Prostate gland (tissue), 2 donors: ENCODE measurements around the gene KRTAP5-3. TPM values are rescaled to one million over a fixed set of nuclear protein-coding genes. Genes with fewer than 3 reads are reported as not detected.
A peak's percentile ranks its signal among the peaks of the same experiment; 100 is the strongest.

Experiments used
- DNase-seq: peaks from one replicate; pipeline ENCODE4 v3.0.0-alpha.2; 2019; ENCODE audit warnings: low spot score
- H3K27ac ChIP-seq, 2 donors: fragments of 200-600 bp; sonication (generic); 2 replicates each; pipeline ENCODE4 v1.5.1; 2017 to 2019
- H3K27me3 ChIP-seq: fragments of 200-600 bp; sonication (generic); replicated peaks from 2 replicates; pipeline ENCODE4 v1.5.1; 2019; ENCODE audit not compliant: insufficient read depth
- H3K36me3 ChIP-seq, 2 donors: fragments of 200-600 bp; sonication (generic); 1 replicate in 1 of 2; 2 replicates in 1 of 2; pipeline versions ENCODE4 v1.5.1 to v1.8.1; 2017 to 2019
- H3K4me1 ChIP-seq: fragments of 200-600 bp; sonication (generic); replicated peaks from 2 replicates; pipeline ENCODE4 v1.5.1; 2019
- H3K4me3 ChIP-seq, 2 donors: fragments of 200-600 bp; sonication (generic); 2 replicates each; pipeline ENCODE4 v1.5.1; 2017 to 2019
- H3K9me3 ChIP-seq: fragments of 200-600 bp; sonication (generic); 2 replicates; pipeline ENCODE4 v1.5.1; 2017
- POLR2A ChIP-seq: fragments of 450-650 bp; IDR thresholded peaks from one replicate; pipeline ENCODE4 v1.6.1; 2016; ENCODE audit warnings: antibody characterized with exemption, mild to moderate bottlenecking
- POLR2AphosphoS5 ChIP-seq: sonication (generic); formaldehyde crosslinking; IDR thresholded peaks from one replicate; pipeline ENCODE4 v1.6.1; 2017; ENCODE audit warnings: antibody characterized with exemption
- WGBS: methylation state at CpG from one replicate; pipeline ENCODE4 v1.1.5; 2018; 5-methylcytosine and 5-hydroxymethylcytosine counted together
- intact Hi-C: fragments of 100-400 bp; cut with DNase I; formaldehyde crosslinking; loops from one replicate; pipeline ENCODE4 v1.14.2; 2022
- total RNA-seq, 2 donors: library from RNA; depleted of rRNA; stranded (reverse); fragments of >200 nt; gene quantifications; one replicate each; pipeline ENCODE4 v1.1.0, GENCODE V29; 2016
- TF ChIP-seq, protein P1 (sequence below), 4 experiments: fragments of 200-600 bp in 2 of 4; fragments of 450-650 bp in 2 of 4; sonication (generic) in 2 of 4; IDR thresholded peaks; 1 replicate in 3 of 4; 2 replicates in 1 of 4; pipeline ENCODE4 v1.5.1; 2016 to 2019; ENCODE audit warnings: antibody characterized with exemption in 4 of 4, mild to moderate bottlenecking in 2 of 4, moderate library complexity in 2 of 4

KRTAP5-3 gene
- total RNA-seq, 2 donors from 2014 or later = not detected

DNA sequence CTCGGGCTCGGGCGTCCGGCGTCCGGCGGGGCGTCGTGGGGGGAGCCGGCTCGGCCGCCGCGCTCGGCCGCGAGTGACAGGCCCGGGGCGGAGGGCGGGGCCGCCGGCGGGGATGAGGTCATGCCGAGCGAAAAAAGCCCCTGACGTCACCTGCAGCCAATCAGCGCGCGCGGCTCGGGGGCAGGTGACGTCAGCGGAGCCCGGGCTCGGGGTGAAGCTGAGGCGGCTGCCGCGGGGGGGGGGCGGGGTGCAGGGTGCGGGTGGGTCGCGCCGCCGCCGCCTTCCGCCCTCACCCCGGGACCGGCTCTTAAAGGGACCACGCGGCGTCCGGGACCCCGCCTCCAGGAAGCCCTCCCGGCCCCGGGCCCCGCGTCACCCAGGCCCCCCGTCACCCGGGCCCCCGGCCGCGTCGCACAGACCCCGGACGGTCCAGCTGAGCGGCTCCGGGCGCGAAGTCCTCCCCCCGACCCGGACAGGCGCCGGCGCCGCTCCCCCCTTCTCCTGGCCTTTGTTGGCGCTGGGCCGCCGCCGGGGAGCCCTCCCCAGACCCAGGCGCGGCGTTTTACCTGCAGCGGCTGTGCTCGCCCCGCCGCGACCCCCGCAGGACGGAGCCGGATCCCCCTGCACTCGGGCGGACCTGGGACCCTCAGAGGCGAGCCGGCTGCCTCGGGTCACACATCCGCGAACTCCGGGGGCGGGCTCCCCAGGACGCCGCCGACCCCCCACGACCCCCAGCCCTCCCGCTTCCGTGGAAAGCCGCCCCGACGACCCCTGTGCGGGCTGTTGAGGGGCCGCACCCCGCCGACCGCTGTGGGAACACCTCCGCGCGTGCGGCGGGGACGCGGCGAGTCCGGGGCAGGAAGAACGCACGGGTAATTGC, 35.8 kb downstream of the KRTAP5-3 start, which contains the start of gene DUSP8:
Gene DUSP8 (minus strand): TSS at position 75 of the 880 bp plus-strand sequence. CDS start 6,445 bp downstream, outside the sequence.
- H3K36me3 ChIP-seq = no peaks in the 10 kb centered on the region
- H3K27ac ChIP-seq = peak within 1 kb of the TSS; percentile 68 to 72
- no peaks in the 10 kb centered on the region for H3K27me3 ChIP-seq
- 1% methylated on average over 99 of the region's 124 CpGs for WGBS
- peak; percentile 82 for DNase-seq
- intact Hi-C loops = no loop called here
- H3K9me3 ChIP-seq = no peaks in the 10 kb centered on the region
- H3K4me3 ChIP-seq = peak within 1 kb of the TSS; percentile 38 to 60
- TF ChIP-seq POLR2AphosphoS5 = no peak
- peak; percentile 28 for TF ChIP-seq POLR2A
- TF ChIP-seq, protein P1, sequence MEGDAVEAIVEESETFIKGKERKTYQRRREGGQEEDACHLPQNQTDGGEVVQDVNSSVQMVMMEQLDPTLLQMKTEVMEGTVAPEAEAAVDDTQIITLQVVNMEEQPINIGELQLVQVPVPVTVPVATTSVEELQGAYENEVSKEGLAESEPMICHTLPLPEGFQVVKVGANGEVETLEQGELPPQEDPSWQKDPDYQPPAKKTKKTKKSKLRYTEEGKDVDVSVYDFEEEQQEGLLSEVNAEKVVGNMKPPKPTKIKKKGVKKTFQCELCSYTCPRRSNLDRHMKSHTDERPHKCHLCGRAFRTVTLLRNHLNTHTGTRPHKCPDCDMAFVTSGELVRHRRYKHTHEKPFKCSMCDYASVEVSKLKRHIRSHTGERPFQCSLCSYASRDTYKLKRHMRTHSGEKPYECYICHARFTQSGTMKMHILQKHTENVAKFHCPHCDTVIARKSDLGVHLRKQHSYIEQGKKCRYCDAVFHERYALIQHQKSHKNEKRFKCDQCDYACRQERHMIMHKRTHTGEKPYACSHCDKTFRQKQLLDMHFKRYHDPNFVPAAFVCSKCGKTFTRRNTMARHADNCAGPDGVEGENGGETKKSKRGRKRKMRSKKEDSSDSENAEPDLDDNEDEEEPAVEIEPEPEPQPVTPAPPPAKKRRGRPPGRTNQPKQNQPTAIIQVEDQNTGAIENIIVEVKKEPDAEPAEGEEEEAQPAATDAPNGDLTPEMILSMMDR (IDR thresholded peaks at IDR 0.05) = no peak
- H3K4me1 ChIP-seq = peaks cover 9% of the 10 kb centered on the region

DNA sequence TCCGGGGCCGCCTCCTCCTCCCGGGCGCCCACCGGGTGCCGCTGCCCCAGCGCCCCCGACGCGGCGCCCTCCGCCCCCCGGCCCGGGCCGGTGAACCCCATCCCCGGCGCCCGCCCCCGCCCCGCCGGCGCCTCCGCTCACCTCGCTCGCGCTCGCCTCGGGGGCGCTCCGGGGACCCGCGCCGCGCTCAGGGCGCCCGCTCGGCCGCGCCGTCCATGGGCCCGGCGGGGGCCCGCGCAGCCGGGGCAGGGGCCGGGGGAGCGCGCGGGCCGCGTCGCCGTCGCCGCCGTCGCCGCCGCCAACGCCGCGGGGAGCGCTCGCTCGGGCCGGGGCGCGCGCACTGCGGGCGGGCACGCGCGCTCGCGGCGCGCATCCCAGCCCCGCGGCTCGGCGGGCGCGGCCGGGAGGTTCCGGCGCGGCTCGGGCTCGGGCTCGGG, 36.5 kb downstream of the KRTAP5-3 start:
- Histone ChIP-seq H3K27ac (peak overlapping the region in 1 of 2 donors; percentile 44), H3K4me1 (peaks cover 9% of the 10 kb centered on the region), H3K36me3 (no peaks in the 10 kb centered on the region), H3K27me3 (no peaks in the 10 kb centered on the region), H3K4me3 (peak overlapping the region; percentile 38 to 40), H3K9me3 (no peaks in the 10 kb centered on the region)
- under 1% methylated on average over 34 of the region's 91 CpGs for WGBS
- TF ChIP-seq POLR2AphosphoS5 = no peak
- no peak for TF ChIP-seq POLR2A
- TF ChIP-seq, protein P1 (IDR thresholded peaks at IDR 0.05) = no peak
- no peak for DNase-seq
- intact Hi-C loops = no loop called here

DNA sequence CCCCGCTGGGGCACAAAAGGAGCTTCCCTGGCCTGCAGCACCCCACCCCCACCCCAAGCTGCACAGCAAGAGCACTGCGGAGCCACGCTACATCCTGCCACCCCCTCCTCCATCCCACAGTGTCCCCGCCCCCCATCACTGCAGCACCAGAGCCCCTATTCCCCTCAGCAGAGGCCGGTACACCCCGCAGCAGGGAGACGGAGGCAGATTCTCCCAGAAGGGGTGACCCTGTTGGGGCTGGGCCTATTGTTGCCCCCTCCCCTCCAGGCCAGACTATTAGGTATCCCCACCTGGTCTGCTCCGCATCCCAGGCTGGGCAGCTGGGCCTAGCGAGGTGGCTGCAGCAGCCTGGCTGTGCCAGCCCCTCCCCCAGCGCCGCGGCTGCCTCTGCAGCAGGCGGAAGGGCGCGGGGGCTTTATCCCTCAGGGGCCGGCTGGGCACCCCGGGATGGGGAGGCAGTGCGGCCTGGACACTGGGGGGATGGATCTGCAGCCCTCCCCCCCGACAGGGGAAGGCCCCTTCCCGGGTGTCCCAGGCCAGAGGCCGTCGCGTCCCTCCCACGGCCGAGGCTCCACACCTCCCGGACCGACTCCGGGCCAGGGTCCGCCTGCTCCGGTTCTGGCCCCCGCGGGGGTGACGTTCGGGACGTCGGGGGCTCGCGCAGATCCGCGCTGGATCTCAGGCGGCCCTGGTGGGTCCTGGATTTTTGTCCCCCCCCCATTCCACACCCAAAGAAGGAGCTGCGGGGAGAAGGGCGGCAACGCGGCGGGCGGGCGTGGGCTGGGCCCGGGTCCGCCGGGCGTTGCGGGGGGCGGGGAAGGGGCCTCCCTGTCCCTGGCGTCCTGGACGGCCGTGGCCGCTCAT, 37.1 kb downstream of the KRTAP5-3 start:
- Histone ChIP-seq H3K4me1 (peaks cover 9% of the 10 kb centered on the region), H3K27ac (peak overlapping the region in 1 of 2 donors; percentile 44)
- WGBS = 14% methylated on average over 29 of the region's 58 CpGs

DNA sequence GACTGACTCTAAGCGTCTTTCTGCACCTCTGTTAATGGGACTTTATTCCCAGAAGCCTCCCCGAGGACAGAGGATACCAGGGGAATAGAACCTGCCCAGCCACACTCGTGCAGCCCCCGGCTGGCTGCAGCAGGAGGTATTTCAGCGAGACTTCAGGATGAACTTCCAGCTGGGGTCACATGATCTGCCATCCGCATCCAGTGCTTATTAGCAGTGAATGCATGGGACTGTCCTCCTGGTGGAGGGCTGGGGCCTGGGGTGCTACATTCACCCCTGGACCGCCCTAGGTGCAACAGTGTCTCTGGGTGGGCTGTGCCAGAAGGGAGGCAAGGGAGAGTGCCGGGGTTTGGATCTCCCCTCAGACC, 37.8 kb downstream of the KRTAP5-3 start:
- H3K27me3 ChIP-seq = no peaks in the 10 kb centered on the region
- no peaks in the 10 kb centered on the region for H3K9me3 ChIP-seq
- H3K4me1 ChIP-seq = peaks cover 9% of the 10 kb centered on the region
- H3K27ac ChIP-seq = no peak overlapping the region
- WGBS = 91% methylated on average over 8 of the region's 8 CpGs
- H3K4me3 ChIP-seq = no peak overlapping the region
- intact Hi-C loops = no loop called here
- no peak for TF ChIP-seq POLR2AphosphoS5
- H3K36me3 ChIP-seq = no peaks in the 10 kb centered on the region
- DNase-seq = no peak

More for the DNA sequence above, 37.1 kb downstream of the KRTAP5-3 start:
- Histone ChIP-seq H3K4me3 (peak overlapping the region; percentile 22 to 40), H3K27me3 (no peaks in the 10 kb centered on the region), H3K9me3 (no peaks in the 10 kb centered on the region), H3K36me3 (no peaks in the 10 kb centered on the region)
- DNase-seq = no peak
- intact Hi-C loops = no loop called here
- TF ChIP-seq POLR2AphosphoS5 (no peak), POLR2A (no peak)
- TF ChIP-seq, protein P1 (IDR thresholded peaks at IDR 0.05) = no peak

DNA sequence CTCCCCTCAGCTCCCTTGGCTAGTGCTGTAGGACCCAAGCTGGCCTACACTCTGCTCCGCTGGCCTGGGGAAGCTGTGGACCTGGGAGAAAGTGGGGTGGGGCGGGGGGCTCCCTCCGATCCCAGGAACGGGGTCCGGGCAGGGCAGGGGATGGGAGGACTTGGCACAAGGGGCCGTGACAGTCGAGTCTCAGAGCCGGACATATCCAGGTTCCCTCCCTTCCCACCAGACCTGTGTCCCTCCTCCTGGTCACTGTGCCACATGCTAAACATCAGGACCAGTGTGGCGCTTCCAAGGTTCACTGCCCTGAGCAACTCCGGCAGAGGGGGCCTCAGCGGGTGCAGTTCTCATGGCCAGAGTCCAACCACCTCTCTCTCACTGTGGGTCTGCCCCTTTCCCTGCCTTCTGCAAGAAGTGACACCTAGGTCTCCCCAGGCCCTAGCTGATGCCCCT, 38.2 kb downstream of the KRTAP5-3 start:
- Histone ChIP-seq H3K27ac (no peak overlapping the region), H3K27me3 (no peaks in the 10 kb centered on the region)

More for the DNA sequence above, 38.2 kb downstream of the KRTAP5-3 start:
- H3K36me3 ChIP-seq = no peaks in the 10 kb centered on the region
- TF ChIP-seq, protein P1 (IDR thresholded peaks at IDR 0.05) = no peak
- no peak for TF ChIP-seq POLR2A
- no peak for TF ChIP-seq POLR2AphosphoS5
- H3K4me1 ChIP-seq = peaks cover 9% of the 10 kb centered on the region
- intact Hi-C loops = no loop called here
- no peaks in the 10 kb centered on the region for H3K9me3 ChIP-seq
- 73% methylated on average over 11 of the region's 11 CpGs for WGBS
- H3K4me3 ChIP-seq = no peak overlapping the region
- DNase-seq = no peak
